ENCODE data around the gene RPL14.
"Not testable (repeated sequence)": the region's sequence is repeated elsewhere in the genome, so short reads cannot be mapped to it uniquely, and the experiment has no call there.

The RPL14 gene

GRCh38 chr3:40452876-40453730 is 4.0 kb upstream of the RPL14 start:
- Mint-ChIP-seq H3K27ac (peak overlapping the region; percentile 98), H3K9me3 (no peaks in the 10 kb centered on the region), H3K27me3 (no peaks in the 10 kb centered on the region), H3K4me1 (ENCODE audit: low read depth) (peaks cover 39% of the 10 kb centered on the region), H3K36me3 (ENCODE audit: low read depth) (peaks cover 33% of the 10 kb centered on the region), H3K4me3 (peak overlapping the region; percentile 91)
- peak; percentile 93 for DNase-seq

GRCh38 chr3:40453933-40454332 is 3.2 kb upstream of the RPL14 start:
- DNase-seq: no peak
- Mint-ChIP-seq H3K36me3 (ENCODE audit: low read depth) (peaks cover 41% of the 10 kb centered on the region), H3K27me3 (no peaks in the 10 kb centered on the region), H3K27ac (peak overlapping the region; percentile 98), H3K9me3 (no peaks in the 10 kb centered on the region), H3K4me1 (ENCODE audit: low read depth) (peaks cover 45% of the 10 kb centered on the region), H3K4me3 (peak overlapping the region; percentile 91)

GRCh38 chr3:40455328-40455727 is 1.8 kb upstream of the RPL14 start:
- Mint-ChIP-seq H3K4me3 (peak overlapping the region; percentile 84), H3K36me3 (ENCODE audit: low read depth) (peaks cover 50% of the 10 kb centered on the region), H3K27ac (peak overlapping the region; percentile 93), H3K9me3 (no peaks in the 10 kb centered on the region), H3K4me1 (ENCODE audit: low read depth) (peaks cover 56% of the 10 kb centered on the region), H3K27me3 (no peaks in the 10 kb centered on the region)
- no peak for DNase-seq

- peak; percentile 37 for DNase-seq
- Mint-ChIP-seq H3K27me3 (no peaks in the 10 kb centered on the region), H3K9me3 (no peaks in the 10 kb centered on the region), H3K36me3 (ENCODE audit: low read depth) (peaks cover 57% of the 10 kb centered on the region), H3K4me3 (peak overlapping the region; percentile 84), H3K4me1 (ENCODE audit: low read depth) (peaks cover 61% of the 10 kb centered on the region), H3K27ac (peak overlapping the region; percentile 93)
Observed at GRCh38 chr3:40456279-40456939, 730 bp upstream of the RPL14 start.

- Mint-ChIP-seq H3K36me3 (ENCODE audit: low read depth) (peaks cover 67% of the 10 kb centered on the region), H3K27me3 (no peaks in the 10 kb centered on the region), H3K4me1 (ENCODE audit: low read depth) (peaks cover 56% of the 10 kb centered on the region), H3K9me3 (no peaks in the 10 kb centered on the region), H3K27ac (peak overlapping the region; percentile 97), H3K4me3 (peak overlapping the region; percentile 84)
- DNase-seq: no peak
Observed at GRCh38 chr3:40458473-40458872, 1.3 kb downstream of the RPL14 start.

GRCh38 chr3:40460481-40460880 is 3.3 kb downstream of the RPL14 start:
- Mint-ChIP-seq H3K4me1 (ENCODE audit: low read depth) (peaks cover 56% of the 10 kb centered on the region), H3K36me3 (ENCODE audit: low read depth) (peaks cover 87% of the 10 kb centered on the region), H3K27ac (peak overlapping the region; percentile 97), H3K4me3 (peak overlapping the region; percentile 84)
- H3K27me3 Mint-ChIP-seq, DNase-seq, H3K9me3 Mint-ChIP-seq: not testable (repeated sequence)

- H3K27ac Mint-ChIP-seq: peak overlapping the region; percentile 88
- no peak for DNase-seq
- peaks cover 94% of the 10 kb centered on the region for H3K36me3 Mint-ChIP-seq (ENCODE audit: low read depth)
- H3K4me1 Mint-ChIP-seq (ENCODE audit: low read depth): peaks cover 52% of the 10 kb centered on the region
- no peaks in the 10 kb centered on the region for H3K9me3 Mint-ChIP-seq
- peak overlapping the region; percentile 84 for H3K4me3 Mint-ChIP-seq
- no peaks in the 10 kb centered on the region for H3K27me3 Mint-ChIP-seq
Observed at GRCh38 chr3:40461161-40461560, 4.0 kb downstream of the RPL14 start.

GRCh38 chr3:40462838-40463237 is 5.7 kb downstream of the RPL14 start:
- H3K36me3 Mint-ChIP-seq (ENCODE audit: low read depth): peaks cover 94% of the 10 kb centered on the region
- not testable (repeated sequence) for H3K27me3 Mint-ChIP-seq, H3K9me3 Mint-ChIP-seq, H3K4me3 Mint-ChIP-seq, DNase-seq
- peaks cover 47% of the 10 kb centered on the region for H3K4me1 Mint-ChIP-seq (ENCODE audit: low read depth)
- H3K27ac Mint-ChIP-seq: peak overlapping the region; percentile 55

- H3K4me3 Mint-ChIP-seq: no peak overlapping the region
- DNase-seq: no peak
- no peaks in the 10 kb centered on the region for H3K9me3 Mint-ChIP-seq
- peaks cover 89% of the 10 kb centered on the region for H3K36me3 Mint-ChIP-seq (ENCODE audit: low read depth)
- H3K27me3 Mint-ChIP-seq: no peaks in the 10 kb centered on the region
- peaks cover 45% of the 10 kb centered on the region for H3K4me1 Mint-ChIP-seq (ENCODE audit: low read depth)
- peak overlapping the region; percentile 55 for H3K27ac Mint-ChIP-seq
Observed at GRCh38 chr3:40463579-40463978, 6.4 kb downstream of the RPL14 start.

- peaks cover 80% of the 10 kb centered on the region for H3K36me3 Mint-ChIP-seq (ENCODE audit: low read depth)
- peaks cover 37% of the 10 kb centered on the region for H3K4me1 Mint-ChIP-seq (ENCODE audit: low read depth)
- H3K9me3 Mint-ChIP-seq: no peaks in the 10 kb centered on the region
- DNase-seq: no peak
- no peaks in the 10 kb centered on the region for H3K27me3 Mint-ChIP-seq
- H3K4me3 Mint-ChIP-seq: no peak overlapping the region
- H3K27ac Mint-ChIP-seq: peak overlapping the region; percentile 84
Observed at GRCh38 chr3:40464339-40465110, 7.4 kb downstream of the RPL14 start.

- Mint-ChIP-seq H3K4me3 (no peak overlapping the region), H3K4me1 (ENCODE audit: low read depth) (peaks cover 34% of the 10 kb centered on the region), H3K9me3 (no peaks in the 10 kb centered on the region), H3K36me3 (ENCODE audit: low read depth) (peaks cover 75% of the 10 kb centered on the region), H3K27ac (peak overlapping the region; percentile 84), H3K27me3 (no peaks in the 10 kb centered on the region)
- DNase-seq: no peak
Observed at GRCh38 chr3:40465111-40465407, 7.9 kb downstream of the RPL14 start.

- Mint-ChIP-seq H3K27ac (peak overlapping the region; percentile 84), H3K27me3 (no peaks in the 10 kb centered on the region), H3K36me3 (ENCODE audit: low read depth) (peaks cover 71% of the 10 kb centered on the region), H3K9me3 (no peaks in the 10 kb centered on the region), H3K4me3 (no peak overlapping the region), H3K4me1 (ENCODE audit: low read depth) (peaks cover 30% of the 10 kb centered on the region)
- DNase-seq: no peak
Observed at GRCh38 chr3:40465456-40465855, 8.3 kb downstream of the RPL14 start.

- Mint-ChIP-seq H3K36me3 (ENCODE audit: low read depth) (peaks cover 46% of the 10 kb centered on the region), H3K27me3 (no peaks in the 10 kb centered on the region), H3K4me3 (no peak overlapping the region), H3K27ac (no peak overlapping the region), H3K9me3 (no peaks in the 10 kb centered on the region), H3K4me1 (ENCODE audit: low read depth) (peaks cover 15% of the 10 kb centered on the region)
- DNase-seq: no peak
Observed at GRCh38 chr3:40468018-40468417, 10.9 kb downstream of the RPL14 start.

- Mint-ChIP-seq H3K36me3 (ENCODE audit: low read depth) (peaks cover 20% of the 10 kb centered on the region), H3K27me3 (no peaks in the 10 kb centered on the region), H3K9me3 (no peaks in the 10 kb centered on the region), H3K4me1 (ENCODE audit: low read depth) (peaks cover 2% of the 10 kb centered on the region), H3K4me3 (no peak overlapping the region), H3K27ac (no peak overlapping the region)
- no peak for DNase-seq
Observed at GRCh38 chr3:40470701-40471100, 13.6 kb downstream of the RPL14 start.

Measured in activated T-cell treated with anti-CD3 and anti-CD28 coated beads, Interleukin-2, amount 50 U/mL, for 24 hours (primary cell).